ENCODE results near the gene ERF.

Gene ERF

DNA sequence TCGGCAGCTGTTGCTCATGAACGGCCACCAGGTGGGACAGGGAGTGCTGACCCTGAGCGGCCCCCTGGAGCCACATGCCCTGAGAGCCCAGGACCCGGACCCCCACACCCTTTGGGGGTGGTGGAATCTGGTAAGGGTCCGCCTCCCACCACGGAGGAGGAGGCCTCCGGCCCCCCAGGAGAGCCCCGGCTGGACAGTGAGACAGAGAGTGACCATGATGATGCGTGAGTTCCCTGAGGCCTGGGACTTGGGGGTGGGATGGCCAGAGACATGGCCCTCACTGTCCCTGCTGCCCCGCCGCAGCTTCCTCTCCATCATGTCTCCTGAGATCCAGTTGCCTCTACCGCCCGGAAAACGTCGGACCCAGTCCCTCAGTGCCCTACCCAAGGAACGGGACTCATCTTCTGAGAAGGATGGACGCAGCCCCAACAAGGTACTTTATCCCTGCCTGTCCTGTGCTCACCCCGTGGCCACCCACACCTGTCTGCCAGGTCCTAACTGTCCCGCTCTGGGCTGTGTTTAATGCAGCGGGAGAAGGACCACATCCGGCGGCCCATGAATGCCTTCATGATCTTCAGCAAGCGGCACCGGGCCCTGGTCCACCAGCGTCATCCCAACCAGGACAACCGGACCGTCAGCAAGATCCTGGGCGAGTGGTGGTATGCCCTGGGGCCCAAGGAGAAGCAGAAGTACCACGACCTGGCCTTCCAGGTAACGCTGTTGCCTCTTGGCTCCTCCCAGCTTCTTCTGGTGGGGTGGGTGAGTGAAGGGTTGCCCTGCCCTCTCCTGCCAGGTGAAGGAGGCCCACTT lies 32.3 kb upstream of the ERF start:
- DNase-seq (ENCODE audit: low spot score), result no peak

DNA sequence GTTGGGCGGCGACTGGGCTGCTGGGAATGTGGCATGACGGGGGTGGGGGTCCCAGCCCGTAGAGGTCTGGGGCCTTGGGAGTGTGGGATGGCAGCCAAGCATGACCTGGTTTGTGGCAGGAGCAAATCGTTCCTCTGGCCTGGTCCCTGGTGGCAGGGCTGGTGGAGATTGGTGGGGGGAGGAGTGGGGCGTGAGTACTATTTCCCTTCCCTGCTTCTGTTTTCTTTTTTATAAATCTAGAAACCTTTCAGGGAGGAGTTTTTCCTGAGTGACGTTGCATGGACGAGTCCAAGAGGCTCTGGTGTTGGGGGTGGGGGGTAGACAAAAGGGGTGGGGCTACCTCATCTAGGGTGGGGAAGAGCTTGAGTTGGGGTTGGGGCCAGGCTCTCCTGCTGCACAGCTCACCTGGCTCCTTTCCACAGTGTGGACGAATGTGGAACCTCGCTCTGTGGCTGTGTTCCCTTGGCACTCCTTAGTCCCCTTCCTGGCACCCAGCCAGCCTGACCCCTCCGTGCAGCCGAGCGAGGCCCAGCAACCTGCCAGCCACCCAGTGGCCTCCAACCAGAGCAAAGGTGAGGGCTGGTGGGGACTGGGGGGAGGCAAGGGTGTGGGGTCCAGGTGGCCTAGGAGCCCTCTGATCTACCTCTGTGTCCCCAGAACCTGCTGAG lies 31.6 kb upstream of the ERF start:
- peak; percentile 39 for DNase-seq (ENCODE audit: low spot score)

GRCh38 chr19:42285988-42286348 lies 31.0 kb upstream of the ERF start:
- no peak for DNase-seq (ENCODE audit: low spot score)

DNA sequence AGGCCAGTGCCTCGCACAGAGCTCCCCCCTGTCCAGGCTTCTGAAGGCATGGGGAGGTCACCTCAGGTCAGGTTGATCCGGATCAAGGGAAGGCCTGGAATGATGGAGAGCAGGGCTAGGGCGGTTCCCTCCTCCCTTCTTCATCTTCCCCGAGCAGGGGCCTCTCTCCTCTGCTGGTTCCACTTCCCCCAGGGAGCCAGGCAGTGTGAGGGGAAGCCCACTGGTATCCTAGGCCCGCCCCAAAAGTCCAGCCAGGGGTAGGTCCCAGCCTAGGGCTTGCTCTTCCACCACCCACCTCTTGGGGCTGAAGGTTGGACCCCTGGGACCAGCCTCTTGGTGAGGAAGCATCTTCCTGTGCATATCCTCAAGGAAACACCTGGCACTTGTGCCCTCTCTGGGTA lies 30.6 kb upstream of the ERF start:
- DNase-seq (ENCODE audit: low spot score), result no peak

- DNase-seq (ENCODE audit: low spot score), result no peak
Observed at GRCh38 chr19:42284591-42285341, 29.8 kb upstream of the ERF start.

DNA sequence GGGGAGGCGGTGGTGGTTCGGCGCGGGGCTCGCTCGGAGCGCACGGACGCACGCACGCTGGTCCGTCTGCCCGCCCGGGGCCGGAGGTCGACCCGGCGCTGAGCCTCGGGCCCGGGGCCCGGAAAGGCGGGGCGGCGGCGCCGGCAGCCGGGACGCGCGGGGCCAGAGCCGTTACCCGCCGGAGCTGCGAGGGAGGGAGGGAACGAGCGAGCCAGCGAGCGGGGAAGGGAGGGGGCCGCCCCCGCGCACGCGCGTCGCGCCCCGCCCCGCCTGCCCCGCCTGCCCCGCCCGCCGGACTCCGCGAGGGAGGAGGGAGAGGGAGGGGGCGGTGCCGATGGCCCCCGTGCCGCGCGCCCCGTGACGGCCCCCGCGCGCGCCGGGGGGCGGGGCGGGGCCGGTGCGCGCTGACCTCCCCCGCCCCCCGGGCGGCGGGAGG lies 29.2 kb upstream of the ERF start:
- peak; percentile 84 for DNase-seq (ENCODE audit: low spot score)

DNA sequence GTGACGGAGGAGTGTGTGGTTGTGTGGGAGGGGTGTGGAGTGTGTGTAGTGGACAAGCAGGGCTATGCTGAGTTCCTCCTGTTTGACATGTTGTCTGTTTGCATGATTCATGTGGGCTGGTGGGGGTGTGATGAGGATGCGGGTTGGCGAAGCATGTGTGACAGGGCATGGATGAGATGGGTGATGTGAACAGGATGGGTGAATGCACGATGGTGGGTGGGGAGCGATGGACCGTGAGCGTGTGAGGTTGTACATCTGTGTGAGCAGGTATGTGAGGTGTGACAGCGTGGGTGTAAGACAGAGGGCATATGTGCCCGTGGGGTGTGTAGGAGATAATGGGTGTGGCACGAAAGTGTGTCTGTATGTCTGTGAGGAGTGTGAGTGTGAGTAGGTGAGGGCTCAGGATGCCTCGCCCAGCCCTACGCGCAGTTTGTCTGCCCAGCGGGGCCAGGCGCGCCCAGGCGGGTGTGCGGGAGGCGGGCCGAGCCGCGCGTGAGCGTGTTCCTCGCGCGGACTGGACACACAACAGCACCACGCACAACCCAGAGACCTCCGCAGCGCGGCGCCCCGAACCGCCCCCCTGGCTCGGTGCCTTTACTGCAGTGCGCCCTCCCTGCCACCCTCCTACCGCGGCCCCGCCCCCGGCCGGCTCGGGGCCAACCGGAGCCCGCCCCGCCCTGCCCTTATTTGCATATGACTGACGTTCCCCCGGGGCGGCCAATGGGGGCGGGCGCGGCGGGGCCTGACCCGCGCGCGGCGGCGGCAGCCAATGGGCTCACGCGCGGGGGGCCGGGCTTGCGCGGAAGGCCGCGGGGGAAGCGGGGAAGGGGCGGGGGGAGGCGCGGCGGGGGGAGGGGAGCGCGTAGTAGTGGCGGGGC lies 28.5 kb upstream of the ERF start:
- peak; percentile 96 for DNase-seq (ENCODE audit: low spot score)

DNA sequence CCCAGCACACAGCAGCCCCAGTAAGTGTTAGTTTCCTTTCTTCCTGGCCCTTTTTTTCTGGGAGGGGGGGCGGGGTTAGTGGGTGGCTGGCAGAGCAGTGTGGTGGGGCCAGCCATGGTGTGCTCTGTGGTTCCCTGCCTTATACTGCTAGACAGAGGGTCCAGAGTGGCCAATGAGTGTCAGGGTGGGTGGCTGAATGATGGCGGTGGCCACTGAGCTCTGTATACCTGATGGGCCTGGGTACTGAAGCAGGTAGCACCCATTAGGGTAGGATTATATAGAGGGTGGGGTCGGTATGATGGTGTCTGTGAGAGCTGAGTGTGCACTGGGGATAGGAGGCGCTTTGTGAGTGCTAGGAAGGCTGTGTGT lies 27.9 kb upstream of the ERF start:
- no peak for DNase-seq (ENCODE audit: low spot score)

- DNase-seq (ENCODE audit: low spot score), result no peak
Observed at GRCh38 chr19:42281827-42282762, 27.2 kb upstream of the ERF start.

- no peak for DNase-seq (ENCODE audit: low spot score)
Observed at GRCh38 chr19:42281146-42281826, 26.4 kb upstream of the ERF start.

DNA sequence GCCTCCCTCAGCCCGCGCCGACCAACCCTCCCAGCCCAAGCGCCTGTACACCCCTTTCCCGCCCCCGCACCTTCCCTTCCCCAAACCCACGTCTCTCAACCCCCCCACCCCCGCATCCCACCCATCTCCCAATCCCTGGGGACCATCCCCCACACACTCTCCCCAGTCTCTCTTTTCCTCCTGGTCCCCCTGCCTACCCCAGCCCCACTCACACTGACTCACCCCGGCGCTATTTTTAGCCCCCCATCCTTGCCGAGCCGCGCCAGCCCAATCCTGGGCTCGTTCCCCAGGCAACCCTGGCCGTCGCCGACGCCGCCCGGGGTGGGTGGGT lies 25.9 kb upstream of the ERF start:
- no peak for DNase-seq (ENCODE audit: low spot score)

GRCh38 chr19:42279902-42280814 lies 25.2 kb upstream of the ERF start:
- peak; percentile 84 for DNase-seq (ENCODE audit: low spot score)

- DNase-seq (ENCODE audit: low spot score), result no peak
Observed at GRCh38 chr19:42279155-42279901, 24.4 kb upstream of the ERF start.

- no peak for DNase-seq (ENCODE audit: low spot score)
Observed at GRCh38 chr19:42278452-42279154, 23.7 kb upstream of the ERF start.

DNA sequence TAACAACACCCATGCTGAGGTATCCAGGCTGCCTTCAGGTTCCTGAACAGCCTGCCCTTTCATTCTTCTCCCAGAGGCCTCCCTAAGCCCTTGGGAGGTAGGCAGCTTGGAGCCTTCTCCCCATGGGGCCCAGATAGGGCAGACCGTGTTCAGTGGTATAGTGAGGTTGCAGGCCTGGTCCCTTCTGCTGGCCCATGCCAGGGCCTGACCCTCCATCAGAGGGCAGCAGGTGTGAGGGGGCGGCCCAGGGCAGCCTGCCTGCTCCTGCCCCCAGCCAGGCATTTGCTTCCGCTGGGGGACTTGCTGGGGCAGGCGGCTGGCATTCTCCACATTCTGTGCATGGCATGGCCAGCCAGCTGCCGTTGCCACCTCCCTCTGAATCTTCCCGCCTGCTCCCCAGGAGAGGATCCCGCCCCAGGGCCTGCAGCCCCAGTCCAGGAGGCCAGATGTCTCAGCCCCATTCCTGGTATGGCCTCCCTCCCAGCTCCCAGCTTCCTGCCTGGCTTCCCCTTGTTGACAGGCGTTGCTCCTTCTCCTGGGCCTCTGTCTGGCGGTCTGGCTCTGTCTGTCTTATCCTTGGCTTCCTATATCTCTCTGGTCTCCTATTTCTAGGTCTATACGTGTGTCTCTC lies 23.0 kb upstream of the ERF start:
- no peak for DNase-seq (ENCODE audit: low spot score)

- peak; percentile 74 for DNase-seq (ENCODE audit: low spot score)
Observed at GRCh38 chr19:42276821-42277220, 21.9 kb upstream of the ERF start.

DNA sequence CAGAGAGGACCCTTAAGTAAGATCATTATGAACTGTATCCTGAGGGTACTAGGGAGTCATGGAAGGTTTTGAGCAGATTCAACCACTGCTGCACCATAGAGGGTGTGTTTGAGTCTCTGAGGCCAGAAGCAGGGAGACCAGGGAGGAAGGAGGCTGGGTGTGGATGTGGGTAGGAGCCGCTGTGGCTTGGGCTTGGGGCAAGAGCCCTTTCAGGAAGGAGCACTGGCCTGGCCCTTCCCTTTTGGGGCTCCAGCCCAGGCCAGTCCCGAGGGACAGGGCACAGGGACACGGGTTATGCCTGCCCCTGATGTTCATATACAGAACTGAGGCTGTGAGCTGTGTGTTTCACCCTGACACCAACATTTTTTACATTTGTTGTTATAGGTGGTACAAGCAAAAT lies 21.4 kb upstream of the ERF start:
- no peak for DNase-seq (ENCODE audit: low spot score)

DNA sequence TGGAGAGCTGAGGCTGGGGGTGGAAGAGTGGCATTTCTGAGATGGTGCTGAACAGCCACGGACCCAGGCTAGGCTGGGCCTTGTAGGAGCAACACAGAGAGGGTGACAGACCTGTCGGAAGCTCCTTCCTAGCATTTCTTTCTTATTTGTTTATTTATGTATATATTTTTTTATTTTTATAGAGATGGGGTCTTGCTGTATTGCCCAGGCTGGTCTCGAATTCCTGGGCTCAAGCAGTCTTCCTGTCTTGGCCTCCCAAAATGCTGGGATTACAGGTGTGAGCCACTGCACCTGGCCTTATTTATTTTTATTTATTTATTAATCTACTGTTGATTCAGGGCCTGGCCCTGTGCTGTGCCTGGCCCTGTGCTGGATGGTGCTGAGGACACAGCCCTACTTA lies 20.6 kb upstream of the ERF start:
- no peak for DNase-seq (ENCODE audit: low spot score)
